ENCODE measurements around the gene FKBP9. TPM values are rescaled to one million over a fixed set of nuclear protein-coding genes. Genes with fewer than 3 reads are reported as not detected.

The FKBP9 gene
- total RNA-seq, 1 experiment from 2014 or later, result 11.1 TPM

GRCh38 chr7:33048704-33049103, 91.5 kb downstream of the FKBP9 start:
- H3K36me3 Mint-ChIP-seq (ENCODE audit: insufficient read depth in 1 of 3, low read depth in 3 of 3), result no peaks in the 10 kb centered on the region; a peak in 1 of 7 replicates
- no peak overlapping the region for H3K27ac Mint-ChIP-seq
- WGBS (ENCODE audit: extremely low coverage, insufficient read length, low lambda C conversion rate), result no CpG with 5 or more reads among the region's 1 CpG

More at GRCh38 chr7:33048704-33049103, 91.5 kb downstream of the FKBP9 start:
- peaks cover 9% of the 10 kb centered on the region for H3K79me1 ChIP-seq (ENCODE audit: insufficient read depth, low read depth, low read length, poor library complexity, severe bottlenecking)
- H3K27me3 ChIP-seq (ENCODE audit: insufficient read depth, low read length), result no peaks in the 10 kb centered on the region
- H3K27me3 Mint-ChIP-seq (ENCODE audit: low read depth), result no peaks in the 10 kb centered on the region
- H4K5ac ChIP-seq (ENCODE audit: insufficient read length, low read depth, low read length), result no peak overlapping the region
- H2AK5ac ChIP-seq (ENCODE audit: insufficient read length, low read length), result no peak overlapping the region
- no peak overlapping the region for H3K9ac ChIP-seq (ENCODE audit: extremely low read depth, insufficient read length, low read length)
- H3T11ph ChIP-seq (ENCODE audit: low read length), result no peak overlapping the region
- H2AFZ ChIP-seq (ENCODE audit: low read length), result no peak overlapping the region
- no peak overlapping the region for H4K91ac ChIP-seq (ENCODE audit: insufficient read length, low read depth, low read length)
- H3K56ac ChIP-seq (ENCODE audit: insufficient read length, low read depth, low read length), result no peak overlapping the region
- no peak overlapping the region for H3K23ac ChIP-seq (ENCODE audit: insufficient read length, low read depth, low read length)
- no peaks in the 10 kb centered on the region for H4K20me1 ChIP-seq (ENCODE audit: control insufficient read depth, insufficient read depth, insufficient read length)
- no peak overlapping the region for H2BK5ac ChIP-seq (ENCODE audit: insufficient read length, low read length)
- no peak overlapping the region for H3K18ac ChIP-seq (ENCODE audit: insufficient read length, low read depth, low read length)
- H3K79me2 ChIP-seq (ENCODE audit: insufficient read depth, low read length), result peaks cover 4% of the 10 kb centered on the region; the same call in 1 of the 2 replicates
- H2BK120ac ChIP-seq (ENCODE audit: low read depth, low read length, poor library complexity, severe bottlenecking), result no peak overlapping the region
- H4K8ac ChIP-seq (replicated peaks; ENCODE audit: insufficient read length, low read depth, low read length), result no peak overlapping the region
- no peak overlapping the region for H2BK15ac ChIP-seq (ENCODE audit: low read depth, low read length)
- no peaks in the 10 kb centered on the region for H3K4me1 Mint-ChIP-seq
- no peak overlapping the region for H3K4me3 Mint-ChIP-seq
- no peak overlapping the region for H3K4me2 ChIP-seq (ENCODE audit: insufficient read depth, insufficient read length, low read length)
- no peak overlapping the region for H3K4ac ChIP-seq (ENCODE audit: low read depth, low read length)
- H3K4me1 ChIP-seq (ENCODE audit: insufficient read depth, low read length), result no peaks in the 10 kb centered on the region
- no peak overlapping the region for H2BK12ac ChIP-seq (ENCODE audit: insufficient read length, low read depth, low read length)
- H3K9me3 ChIP-seq (ENCODE audit: control insufficient read depth, low read depth, low read length), result no peaks in the 10 kb centered on the region
- H2BK20ac ChIP-seq (ENCODE audit: low read depth, low read length, poor library complexity, severe bottlenecking), result no peak overlapping the region
- no peaks in the 10 kb centered on the region for H3K23me2 ChIP-seq (ENCODE audit: insufficient read length, low read depth, low read length, poor library complexity, severe bottlenecking)
- no peak overlapping the region for H3K14ac ChIP-seq (ENCODE audit: insufficient read depth, low read length)
- no peak for TF ChIP-seq CTCF (conservative IDR thresholded peaks at IDR 0.05)
- DNase-seq, result no peak
- H3K27ac ChIP-seq (ENCODE audit: insufficient read length, low read depth, low read length), result no peak overlapping the region
- no peaks in the 10 kb centered on the region for H3K9me3 Mint-ChIP-seq

Data from H9 (cell line).